A549 (cell line): ENCODE results near the gene MFF.

Source experiments
- BHLHE40 ChIP-seq: IDR thresholded peaks from 2 replicates; pipeline ENCODE4 v1.6.1; 2012; ENCODE audit warnings: low read depth, low read length, inconsistent platforms
- MAZ ChIP-seq: fragments of 150-350 bp; IDR thresholded peaks from 2 replicates; pipeline ENCODE4 v1.6.1; 2014; ENCODE audit warnings: antibody characterized with exemption, low read depth, low read length, borderline replicate concordance
- POLR2A ChIP-seq: IDR thresholded peaks from 2 replicates; pipeline ENCODE4 v1.6.1; 2012; ENCODE audit warnings: mild to moderate bottlenecking, low read length
- RAD21 ChIP-seq, 2 experiments: fragments of >200 bp in 1 of 2; sonication (Bioruptor Twin) in 1 of 2; formaldehyde crosslinking in 1 of 2; IDR thresholded peaks in 1 of 2; conservative IDR thresholded peaks in 1 of 2; 2 replicates in 1 of 2; 3 replicates in 1 of 2; pipeline ENCODE4 v1.6.1; 2012 to 2018; ENCODE audit warnings: inconsistent platforms in 1 of 2
- RNF2 ChIP-seq: fragments of 200-600 bp; sonication (generic); IDR thresholded peaks from 2 replicates; pipeline ENCODE4 v1.6.1; 2016; ENCODE audit warnings: low read depth, mild to moderate bottlenecking, antibody characterized with exemption, moderate library complexity, borderline replicate concordance
- TFCP2L1 ChIP-seq: fragments of 250-450 bp; sonication (Bioruptor Pico); IDR thresholded peaks from 2 replicates; pipeline ENCODE4 v1.5.0; 2021; ENCODE audit warnings: mild to moderate bottlenecking
- ZSCAN20 ChIP-seq: fragments of 250-450 bp; sonication (Bioruptor Pico); IDR thresholded peaks from 2 replicates; pipeline ENCODE4 v1.8.0; 2022; ENCODE audit warnings: mild to moderate bottlenecking, moderate library complexity
- TF ChIP-seq, protein P1 (sequence below): fragments of >200 bp; sonication (Bioruptor Twin); formaldehyde crosslinking; IDR thresholded peaks from 3 replicates; pipeline ENCODE4 v1.5.1; 2016
- TF ChIP-seq, protein P2 (sequence below): IDR thresholded peaks from 2 replicates; pipeline ENCODE4 v1.6.1; 2012
- TF ChIP-seq, protein P3 (sequence below): fragments of 200-600 bp; sonication (generic); IDR thresholded peaks from 2 replicates; pipeline ENCODE4 v1.6.1; 2016; ENCODE audit warnings: antibody characterized with exemption, mild to moderate bottlenecking, moderate library complexity

- TF ChIP-seq, protein P1, sequence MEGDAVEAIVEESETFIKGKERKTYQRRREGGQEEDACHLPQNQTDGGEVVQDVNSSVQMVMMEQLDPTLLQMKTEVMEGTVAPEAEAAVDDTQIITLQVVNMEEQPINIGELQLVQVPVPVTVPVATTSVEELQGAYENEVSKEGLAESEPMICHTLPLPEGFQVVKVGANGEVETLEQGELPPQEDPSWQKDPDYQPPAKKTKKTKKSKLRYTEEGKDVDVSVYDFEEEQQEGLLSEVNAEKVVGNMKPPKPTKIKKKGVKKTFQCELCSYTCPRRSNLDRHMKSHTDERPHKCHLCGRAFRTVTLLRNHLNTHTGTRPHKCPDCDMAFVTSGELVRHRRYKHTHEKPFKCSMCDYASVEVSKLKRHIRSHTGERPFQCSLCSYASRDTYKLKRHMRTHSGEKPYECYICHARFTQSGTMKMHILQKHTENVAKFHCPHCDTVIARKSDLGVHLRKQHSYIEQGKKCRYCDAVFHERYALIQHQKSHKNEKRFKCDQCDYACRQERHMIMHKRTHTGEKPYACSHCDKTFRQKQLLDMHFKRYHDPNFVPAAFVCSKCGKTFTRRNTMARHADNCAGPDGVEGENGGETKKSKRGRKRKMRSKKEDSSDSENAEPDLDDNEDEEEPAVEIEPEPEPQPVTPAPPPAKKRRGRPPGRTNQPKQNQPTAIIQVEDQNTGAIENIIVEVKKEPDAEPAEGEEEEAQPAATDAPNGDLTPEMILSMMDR = no peak
- TF ChIP-seq RNF2 (no peak), TFCP2L1 (CRISPR knock-in tag) (no peak), POLR2A (no peak), BHLHE40 (no peak), MAZ (no peak), RAD21 (conservative IDR thresholded peaks at IDR 0.05 in 1 of 2, IDR thresholded peaks at IDR 0.05 in 1 of 2) (no peak), ZSCAN20 (CRISPR knock-in tag) (no peak)
- TF ChIP-seq, protein P2, sequence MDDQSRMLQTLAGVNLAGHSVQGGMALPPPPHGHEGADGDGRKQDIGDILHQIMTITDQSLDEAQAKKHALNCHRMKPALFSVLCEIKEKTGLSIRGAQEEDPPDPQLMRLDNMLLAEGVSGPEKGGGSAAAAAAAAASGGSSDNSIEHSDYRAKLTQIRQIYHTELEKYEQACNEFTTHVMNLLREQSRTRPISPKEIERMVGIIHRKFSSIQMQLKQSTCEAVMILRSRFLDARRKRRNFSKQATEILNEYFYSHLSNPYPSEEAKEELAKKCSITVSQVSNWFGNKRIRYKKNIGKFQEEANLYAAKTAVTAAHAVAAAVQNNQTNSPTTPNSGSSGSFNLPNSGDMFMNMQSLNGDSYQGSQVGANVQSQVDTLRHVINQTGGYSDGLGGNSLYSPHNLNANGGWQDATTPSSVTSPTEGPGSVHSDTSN = no peak
- TF ChIP-seq, protein P3, sequence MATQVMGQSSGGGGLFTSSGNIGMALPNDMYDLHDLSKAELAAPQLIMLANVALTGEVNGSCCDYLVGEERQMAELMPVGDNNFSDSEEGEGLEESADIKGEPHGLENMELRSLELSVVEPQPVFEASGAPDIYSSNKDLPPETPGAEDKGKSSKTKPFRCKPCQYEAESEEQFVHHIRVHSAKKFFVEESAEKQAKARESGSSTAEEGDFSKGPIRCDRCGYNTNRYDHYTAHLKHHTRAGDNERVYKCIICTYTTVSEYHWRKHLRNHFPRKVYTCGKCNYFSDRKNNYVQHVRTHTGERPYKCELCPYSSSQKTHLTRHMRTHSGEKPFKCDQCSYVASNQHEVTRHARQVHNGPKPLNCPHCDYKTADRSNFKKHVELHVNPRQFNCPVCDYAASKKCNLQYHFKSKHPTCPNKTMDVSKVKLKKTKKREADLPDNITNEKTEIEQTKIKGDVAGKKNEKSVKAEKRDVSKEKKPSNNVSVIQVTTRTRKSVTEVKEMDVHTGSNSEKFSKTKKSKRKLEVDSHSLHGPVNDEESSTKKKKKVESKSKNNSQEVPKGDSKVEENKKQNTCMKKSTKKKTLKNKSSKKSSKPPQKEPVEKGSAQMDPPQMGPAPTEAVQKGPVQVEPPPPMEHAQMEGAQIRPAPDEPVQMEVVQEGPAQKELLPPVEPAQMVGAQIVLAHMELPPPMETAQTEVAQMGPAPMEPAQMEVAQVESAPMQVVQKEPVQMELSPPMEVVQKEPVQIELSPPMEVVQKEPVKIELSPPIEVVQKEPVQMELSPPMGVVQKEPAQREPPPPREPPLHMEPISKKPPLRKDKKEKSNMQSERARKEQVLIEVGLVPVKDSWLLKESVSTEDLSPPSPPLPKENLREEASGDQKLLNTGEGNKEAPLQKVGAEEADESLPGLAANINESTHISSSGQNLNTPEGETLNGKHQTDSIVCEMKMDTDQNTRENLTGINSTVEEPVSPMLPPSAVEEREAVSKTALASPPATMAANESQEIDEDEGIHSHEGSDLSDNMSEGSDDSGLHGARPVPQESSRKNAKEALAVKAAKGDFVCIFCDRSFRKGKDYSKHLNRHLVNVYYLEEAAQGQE = no peak
Measured at GRCh38 chr2:227344231-227344630, 19.2 kb downstream of the MFF start.
